SK-N-SH (cell line): ENCODE results near the gene FALEC. TPM values are rescaled to one million over a fixed set of nuclear protein-coding genes. Genes with fewer than 3 reads are reported as not detected.

Source experiments
- CTCF ChIA-PET: fragments of 300-600, 350-600 bp; formaldehyde crosslinking; extraction: SDS; loops from one replicate; lab custom pipeline; 2021; lab: Yijun Ruan, JAX
- POLR2A ChIA-PET: fragments of 350-600 bp; sonication (Branson Sonifier 250); formaldehyde crosslinking; extraction: SDS; loops from one replicate; lab custom pipeline; 2020; ENCODE audit warnings: antibody characterized with exemption, inconsistent platforms; lab: Yijun Ruan, JAX
- DNase-seq: peaks from one replicate; pipeline ENCODE4 v3.0.0; 2012
- H2AFZ ChIP-seq: fragments of 200-600 bp; sonication (generic); 2 replicates; pipeline ENCODE4 v1.8.1; 2016; ENCODE audit warnings: antibody characterized with exemption, mild to moderate bottlenecking, low read depth
- H3F3A ChIP-seq: fragments of 200-600 bp; sonication (generic); replicated peaks from 2 replicates; pipeline ENCODE3; 2016; ENCODE audit warnings: antibody characterized with exemption, mild to moderate bottlenecking; ENCODE audit not compliant: insufficient read depth
- H3K27ac ChIP-seq, 2 experiments: fragments of 200-500 bp in 1 of 2; fragments of 200-600 bp in 1 of 2; sonication (Bioruptor generic) in 1 of 2; sonication (generic), shearing (Covaris generic) in 1 of 2; 2 replicates each; pipeline versions ENCODE4 v1.5.1 to v1.6.1; 2014 to 2016; ENCODE audit warnings: low read depth in 2 of 2, inconsistent platforms in 1 of 2, low read length in 1 of 2, mild to moderate bottlenecking in 1 of 2, mixed read lengths in 1 of 2
- H3K27me3 ChIP-seq: fragments of 200-600 bp; sonication (generic), shearing (Covaris generic); 2 replicates; pipeline ENCODE4 v1.6.1; 2016; ENCODE audit warnings: mixed run types; ENCODE audit not compliant: insufficient read depth
- H3K36me3 ChIP-seq, 2 experiments: fragments of 200-500 bp in 1 of 2; fragments of 200-600 bp in 1 of 2; sonication (Bioruptor generic) in 1 of 2; sonication (generic) in 1 of 2; replicated peaks in 1 of 2; 2 replicates each; pipeline versions ENCODE3 to v1.5.1; 2014 to 2016; ENCODE audit warnings: low read length in 1 of 2, mild to moderate bottlenecking in 1 of 2; ENCODE audit not compliant: insufficient read depth in 2 of 2, control insufficient read depth in 1 of 2
- H3K4me1 ChIP-seq, 2 experiments: fragments of 200-500 bp in 1 of 2; fragments of 200-600 bp in 1 of 2; sonication (Bioruptor generic) in 1 of 2; sonication (generic), shearing (Covaris generic) in 1 of 2; 2 replicates each; pipeline versions ENCODE4 v1.5.1 to v1.6.1; 2014 to 2016; ENCODE audit warnings: low read depth in 1 of 2, low read length in 1 of 2, mixed run types in 1 of 2; ENCODE audit not compliant: insufficient read depth in 2 of 2, control insufficient read depth in 1 of 2
- H3K4me2 ChIP-seq: fragments of 200-600 bp; sonication (generic), shearing (Covaris generic); 2 replicates; pipeline ENCODE4 v1.6.1; 2017; ENCODE audit warnings: mixed run types
- H3K4me3 ChIP-seq, 2 experiments: fragments of 200-500 bp in 1 of 2; fragments of 200-600 bp in 1 of 2; sonication (Bioruptor generic) in 1 of 2; sonication (generic), shearing (Covaris generic) in 1 of 2; 2 replicates each; pipeline versions ENCODE4 v1.5.1 to v1.8.1; 2014 to 2016; ENCODE audit warnings: low read depth in 2 of 2, inconsistent platforms in 1 of 2, low read length in 1 of 2, mild to moderate bottlenecking in 1 of 2, mixed read lengths in 1 of 2, moderate library complexity in 1 of 2
- H3K79me2 ChIP-seq: fragments of 200-600 bp; sonication (generic); 2 replicates; pipeline ENCODE4 v1.8.1; 2017; ENCODE audit warnings: mild to moderate bottlenecking; ENCODE audit not compliant: insufficient read depth
- H3K9ac ChIP-seq: fragments of 200-600 bp; sonication (generic); 2 replicates; pipeline ENCODE4 v1.6.1; 2017; ENCODE audit warnings: mixed run types
- H3K9me2 ChIP-seq: fragments of 200-600 bp; sonication (generic); 2 replicates; pipeline ENCODE4 v1.6.1; 2017; ENCODE audit warnings: mixed run types
- H3K9me3 ChIP-seq: fragments of 200-600 bp; sonication (generic); 2 replicates; pipeline ENCODE4 v1.6.1; 2017; ENCODE audit warnings: mixed run types, mild to moderate bottlenecking, moderate library complexity
- H4K20me1 ChIP-seq: fragments of 200-600 bp; sonication (generic); 2 replicates; pipeline ENCODE4 v1.6.1; 2017; ENCODE audit warnings: mild to moderate bottlenecking, mixed run types; ENCODE audit not compliant: insufficient read depth
- CHD2 ChIP-seq: fragments of 150-350 bp; IDR thresholded peaks from 2 replicates; pipeline ENCODE4 v1.6.1; 2018; ENCODE audit warnings: low read length; ENCODE audit not compliant: partially characterized antibody
- EP300 ChIP-seq, 2 experiments: IDR thresholded peaks; 2 replicates each; pipeline versions ENCODE4 v1.4.0 to v1.6.1; 2012; ENCODE audit warnings: borderline replicate concordance in 1 of 2, low read depth in 1 of 2, low read length in 1 of 2
- FOXM1 ChIP-seq: IDR thresholded peaks from 2 replicates; pipeline ENCODE4 v1.4.0; 2012; ENCODE audit warnings: low read depth, mild to moderate bottlenecking
- IRF3 ChIP-seq: fragments of 150-350 bp; IDR thresholded peaks from 2 replicates; pipeline ENCODE4 v1.6.1; 2016; ENCODE audit warnings: mild to moderate bottlenecking, low read depth, low read length
- RCOR1 ChIP-seq: fragments of 150-350 bp; IDR thresholded peaks from 2 replicates; pipeline ENCODE4 v1.6.1; 2017; ENCODE audit warnings: antibody characterized with exemption, low read length
- RXRA ChIP-seq: IDR thresholded peaks from 2 replicates; pipeline ENCODE4 v1.4.0; 2012; ENCODE audit warnings: low read depth, mild to moderate bottlenecking, borderline replicate concordance
- TAF1 ChIP-seq: IDR thresholded peaks from 2 replicates; pipeline ENCODE4 v1.6.1; 2012; ENCODE audit warnings: low read depth, mild to moderate bottlenecking, low read length, moderate library complexity, borderline replicate concordance
- WGBS: methylation state at CpG from one replicate; pipeline ENCODE4 v1.1.6; 2017; ENCODE audit warnings: low lambda C conversion rate; 5-methylcytosine and 5-hydroxymethylcytosine counted together
- polyA plus RNA-seq, 3 experiments: library from polyadenylated mRNA; depleted of rRNA; stranded (reverse); fragments of >200 nt; gene quantifications; 2 replicates each; pipeline ENCODE4 v1.2.3, GENCODE V29; 2012
- TF ChIP-seq, protein P1 (sequence below): IDR thresholded peaks from 2 replicates; pipeline ENCODE4 v1.4.0; 2012; ENCODE audit warnings: low read depth, borderline replicate concordance
- TF ChIP-seq, protein P2 (sequence below): IDR thresholded peaks from 2 replicates; pipeline ENCODE4 v1.4.0; 2012; ENCODE audit warnings: low read depth, borderline replicate concordance

FALEC gene
- polyA plus RNA-seq, 1 of the 3 experiments (the other 2 are of a cell fraction): 0.72 TPM

- TF ChIP-seq RCOR1 (no peak), TAF1 (no peak), IRF3 (no peak), FOXM1 (no peak), EP300 (IDR thresholded peaks at IDR 0.05; ENCODE audit: borderline replicate concordance in 1 of 2, low read depth in 1 of 2, low read length in 1 of 2) (no peak), RXRA (no peak), CHD2 (no peak)
- TF ChIP-seq, protein P1, sequence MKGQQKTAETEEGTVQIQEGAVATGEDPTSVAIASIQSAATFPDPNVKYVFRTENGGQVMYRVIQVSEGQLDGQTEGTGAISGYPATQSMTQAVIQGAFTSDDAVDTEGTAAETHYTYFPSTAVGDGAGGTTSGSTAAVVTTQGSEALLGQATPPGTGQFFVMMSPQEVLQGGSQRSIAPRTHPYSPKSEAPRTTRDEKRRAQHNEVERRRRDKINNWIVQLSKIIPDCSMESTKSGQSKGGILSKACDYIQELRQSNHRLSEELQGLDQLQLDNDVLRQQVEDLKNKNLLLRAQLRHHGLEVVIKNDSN: no peak
- TF ChIP-seq, protein P2, sequence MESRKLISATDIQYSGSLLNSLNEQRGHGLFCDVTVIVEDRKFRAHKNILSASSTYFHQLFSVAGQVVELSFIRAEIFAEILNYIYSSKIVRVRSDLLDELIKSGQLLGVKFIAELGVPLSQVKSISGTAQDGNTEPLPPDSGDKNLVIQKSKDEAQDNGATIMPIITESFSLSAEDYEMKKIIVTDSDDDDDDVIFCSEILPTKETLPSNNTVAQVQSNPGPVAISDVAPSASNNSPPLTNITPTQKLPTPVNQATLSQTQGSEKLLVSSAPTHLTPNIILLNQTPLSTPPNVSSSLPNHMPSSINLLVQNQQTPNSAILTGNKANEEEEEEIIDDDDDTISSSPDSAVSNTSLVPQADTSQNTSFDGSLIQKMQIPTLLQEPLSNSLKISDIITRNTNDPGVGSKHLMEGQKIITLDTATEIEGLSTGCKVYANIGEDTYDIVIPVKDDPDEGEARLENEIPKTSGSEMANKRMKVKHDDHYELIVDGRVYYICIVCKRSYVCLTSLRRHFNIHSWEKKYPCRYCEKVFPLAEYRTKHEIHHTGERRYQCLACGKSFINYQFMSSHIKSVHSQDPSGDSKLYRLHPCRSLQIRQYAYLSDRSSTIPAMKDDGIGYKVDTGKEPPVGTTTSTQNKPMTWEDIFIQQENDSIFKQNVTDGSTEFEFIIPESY: no peak
- H3K79me2 ChIP-seq: no peaks in the 10 kb centered on the region
- no peaks in the 10 kb centered on the region for H4K20me1 ChIP-seq
- CTCF ChIA-PET: interaction anchor here (1.4 to 2.1 kb wide), 3 partner anchors 8 to 24 kb away, joined by 5 to 8 read pairs (median 5); no protein-coding TSS in a partner anchor
- no peaks in the 10 kb centered on the region for H3K9me2 ChIP-seq
- WGBS: 81% methylated on average over 12 of the region's 12 CpGs
- H3K4me1 ChIP-seq: peaks cover 2 to 4% of the 10 kb centered on the region in 2 experiments; a peak in 2 of 4 replicates
- H3K4me2 ChIP-seq: no peak overlapping the region
- no peaks in the 10 kb centered on the region for H3K9me3 ChIP-seq
- peaks cover 2% of the 10 kb centered on the region for H3F3A ChIP-seq
- peak overlapping the region; percentile 36 to 51; a peak in 3 of 4 replicates for H3K27ac ChIP-seq
- peak overlapping the region; percentile 39 for H3K9ac ChIP-seq
- H3K4me3 ChIP-seq: no peak overlapping the region
- no peaks in the 10 kb centered on the region for H3K27me3 ChIP-seq
- H3K36me3 ChIP-seq: no peaks in the 10 kb centered on the region
- POLR2A ChIA-PET: no interaction called here
- no peak for DNase-seq
- 0 out of 2 replicates have a peak overlapping the region, but pooled peaks have one; percentile 83 for H2AFZ ChIP-seq
Measured at GRCh38 chr1:150536836-150537731, 21.5 kb downstream of the FALEC start.
